Nephron progenitor cell (in vitro differentiated cells): Measurements from ENCODE around the gene AGR2.
A peak's percentile ranks its signal among the peaks of the same experiment; 100 is the strongest.
"Not testable (repeated sequence)": the region's sequence is repeated elsewhere in the genome, so short reads cannot be mapped to it uniquely, and the experiment has no call there.

Experiments
- DNase-seq: peaks from one replicate; pipeline ENCODE4 v3.0.0; 2021
- H3K27ac Mint-ChIP-seq: 2 replicates; pipeline ENCODE4 v1.8.0; 2021; ENCODE audit warnings: mild to moderate bottlenecking, moderate library complexity, mixed read lengths
- H3K27me3 Mint-ChIP-seq: 2 replicates; pipeline ENCODE4 v1.8.0; 2021; ENCODE audit warnings: mild to moderate bottlenecking, low read depth, mixed read lengths; ENCODE audit not compliant: poor library complexity
- H3K36me3 Mint-ChIP-seq: 2 replicates; pipeline ENCODE4 v1.8.0; 2021; ENCODE audit warnings: low read depth, mixed read lengths
- H3K4me1 Mint-ChIP-seq: 2 replicates; pipeline ENCODE4 v1.8.0; 2021; ENCODE audit warnings: mixed read lengths
- H3K4me3 Mint-ChIP-seq: 2 replicates; pipeline ENCODE4 v1.8.0; 2021; ENCODE audit warnings: mild to moderate bottlenecking, moderate library complexity, mixed read lengths
- H3K9me3 Mint-ChIP-seq: 2 replicates; pipeline ENCODE4 v1.8.0; 2021; ENCODE audit warnings: mild to moderate bottlenecking, moderate library complexity, mixed read lengths
- TF ChIP-seq, protein P1 (sequence below): fragments of 200-600 bp; sonication (generic); IDR thresholded peaks from 2 replicates; pipeline ENCODE4 v1.5.0; 2021; ENCODE audit warnings: antibody characterized with exemption

AGR2 gene

DNA sequence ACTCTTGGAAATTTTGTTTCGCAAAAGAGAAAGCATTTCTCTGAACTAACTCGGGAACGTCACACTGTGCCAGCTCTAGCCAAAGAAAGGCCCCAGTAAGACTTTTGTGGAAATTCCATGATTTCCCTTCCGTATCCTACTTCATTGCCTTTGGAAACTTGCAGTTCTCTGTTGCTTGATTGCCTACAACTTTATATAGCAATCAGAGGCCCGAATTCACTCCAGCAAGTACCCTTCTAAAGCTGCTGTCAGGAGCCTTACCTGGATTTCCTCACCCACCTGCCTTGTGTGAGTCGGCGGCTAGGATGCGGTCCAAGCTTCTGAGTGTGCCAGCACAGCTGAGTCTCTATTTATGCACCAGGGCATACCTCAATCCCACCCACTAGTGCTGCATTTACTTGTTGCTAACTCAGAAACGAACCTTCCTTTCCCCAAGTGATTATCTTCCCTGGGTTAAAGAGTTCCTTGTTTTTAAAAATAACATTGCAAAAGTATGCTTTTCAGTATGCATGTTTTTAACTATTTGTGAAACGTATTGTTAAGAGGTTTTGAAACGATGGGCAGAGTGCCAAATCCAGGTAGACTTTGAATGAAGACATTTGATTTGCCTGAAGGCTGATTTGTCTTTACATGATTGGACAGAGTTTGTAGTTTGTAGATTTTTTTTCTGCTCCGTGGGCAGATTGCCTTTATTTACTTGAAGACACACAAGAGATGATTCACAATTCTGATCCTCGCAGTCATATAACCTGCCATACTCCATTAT lies at the start of gene AGR2:
TSS of gene AGR2 (minus strand) at position 326 of the 766 bp plus-strand sequence. CDS start 3,203 bp downstream, outside the sequence.
- H3K27ac Mint-ChIP-seq: peak within 1 kb of the TSS; percentile 86
- DNase-seq: no peak
- H3K36me3 Mint-ChIP-seq: no peaks in the 10 kb centered on the region
- TF ChIP-seq, protein P1, sequence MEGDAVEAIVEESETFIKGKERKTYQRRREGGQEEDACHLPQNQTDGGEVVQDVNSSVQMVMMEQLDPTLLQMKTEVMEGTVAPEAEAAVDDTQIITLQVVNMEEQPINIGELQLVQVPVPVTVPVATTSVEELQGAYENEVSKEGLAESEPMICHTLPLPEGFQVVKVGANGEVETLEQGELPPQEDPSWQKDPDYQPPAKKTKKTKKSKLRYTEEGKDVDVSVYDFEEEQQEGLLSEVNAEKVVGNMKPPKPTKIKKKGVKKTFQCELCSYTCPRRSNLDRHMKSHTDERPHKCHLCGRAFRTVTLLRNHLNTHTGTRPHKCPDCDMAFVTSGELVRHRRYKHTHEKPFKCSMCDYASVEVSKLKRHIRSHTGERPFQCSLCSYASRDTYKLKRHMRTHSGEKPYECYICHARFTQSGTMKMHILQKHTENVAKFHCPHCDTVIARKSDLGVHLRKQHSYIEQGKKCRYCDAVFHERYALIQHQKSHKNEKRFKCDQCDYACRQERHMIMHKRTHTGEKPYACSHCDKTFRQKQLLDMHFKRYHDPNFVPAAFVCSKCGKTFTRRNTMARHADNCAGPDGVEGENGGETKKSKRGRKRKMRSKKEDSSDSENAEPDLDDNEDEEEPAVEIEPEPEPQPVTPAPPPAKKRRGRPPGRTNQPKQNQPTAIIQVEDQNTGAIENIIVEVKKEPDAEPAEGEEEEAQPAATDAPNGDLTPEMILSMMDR: no peak
- H3K27me3 Mint-ChIP-seq: peaks cover 4% of the 10 kb centered on the region
- H3K4me1 Mint-ChIP-seq: peaks cover 35% of the 10 kb centered on the region
- H3K4me3 Mint-ChIP-seq: no peak within 1 kb of the TSS
- H3K9me3 Mint-ChIP-seq: no peaks in the 10 kb centered on the region

DNA sequence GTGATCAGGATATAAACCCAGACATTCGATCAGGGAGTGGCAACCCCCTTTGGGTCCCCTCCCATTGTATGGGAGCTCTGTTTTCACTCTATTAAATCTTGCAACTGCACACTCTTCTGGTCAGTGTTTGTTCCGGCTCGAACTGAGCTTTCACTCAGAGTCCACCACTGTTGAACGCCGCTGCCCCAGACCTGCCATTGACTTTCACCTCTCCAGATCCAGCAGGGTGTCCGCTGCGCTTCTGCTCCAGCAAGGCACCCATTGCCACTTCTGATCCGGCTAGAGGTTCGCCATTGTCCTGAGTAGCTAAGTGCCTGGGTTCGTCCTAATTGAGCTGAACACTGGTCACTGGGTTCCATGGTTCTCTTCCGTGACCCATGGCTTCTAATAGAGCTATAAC lies 48.4 kb upstream of the AGR2 start:
- DNase-seq, H3K36me3 Mint-ChIP-seq, H3K4me1 Mint-ChIP-seq, H3K27ac Mint-ChIP-seq, H3K4me3 Mint-ChIP-seq, H3K9me3 Mint-ChIP-seq, H3K27me3 Mint-ChIP-seq: not testable (repeated sequence)

DNA sequence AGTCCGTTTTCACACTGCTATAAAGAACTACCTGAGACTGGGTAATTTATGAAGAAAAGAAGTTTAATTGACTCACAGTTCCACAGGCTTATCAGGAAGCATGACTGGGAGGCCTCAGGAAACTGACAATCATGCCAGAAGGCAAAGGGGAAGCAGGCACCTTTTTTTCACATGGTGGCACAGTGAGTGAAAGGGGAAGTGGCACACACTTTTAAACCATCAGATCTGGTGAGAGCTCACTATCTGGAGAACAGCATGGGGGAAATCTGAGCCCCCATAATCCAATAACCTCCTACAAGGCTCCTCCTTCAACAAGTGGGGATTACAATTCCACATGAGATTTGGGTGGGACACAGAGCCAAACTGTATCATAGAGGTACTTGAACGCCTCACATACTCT lies 47.0 kb upstream of the AGR2 start:
- Mint-ChIP-seq H3K27me3 (peaks cover 3% of the 10 kb centered on the region), H3K4me3 (no peak overlapping the region), H3K4me1 (peaks cover 12% of the 10 kb centered on the region), H3K36me3 (no peaks in the 10 kb centered on the region), H3K27ac (no peak overlapping the region), H3K9me3 (no peaks in the 10 kb centered on the region)
- TF ChIP-seq, protein P1: no peak
- no peak for DNase-seq

DNA sequence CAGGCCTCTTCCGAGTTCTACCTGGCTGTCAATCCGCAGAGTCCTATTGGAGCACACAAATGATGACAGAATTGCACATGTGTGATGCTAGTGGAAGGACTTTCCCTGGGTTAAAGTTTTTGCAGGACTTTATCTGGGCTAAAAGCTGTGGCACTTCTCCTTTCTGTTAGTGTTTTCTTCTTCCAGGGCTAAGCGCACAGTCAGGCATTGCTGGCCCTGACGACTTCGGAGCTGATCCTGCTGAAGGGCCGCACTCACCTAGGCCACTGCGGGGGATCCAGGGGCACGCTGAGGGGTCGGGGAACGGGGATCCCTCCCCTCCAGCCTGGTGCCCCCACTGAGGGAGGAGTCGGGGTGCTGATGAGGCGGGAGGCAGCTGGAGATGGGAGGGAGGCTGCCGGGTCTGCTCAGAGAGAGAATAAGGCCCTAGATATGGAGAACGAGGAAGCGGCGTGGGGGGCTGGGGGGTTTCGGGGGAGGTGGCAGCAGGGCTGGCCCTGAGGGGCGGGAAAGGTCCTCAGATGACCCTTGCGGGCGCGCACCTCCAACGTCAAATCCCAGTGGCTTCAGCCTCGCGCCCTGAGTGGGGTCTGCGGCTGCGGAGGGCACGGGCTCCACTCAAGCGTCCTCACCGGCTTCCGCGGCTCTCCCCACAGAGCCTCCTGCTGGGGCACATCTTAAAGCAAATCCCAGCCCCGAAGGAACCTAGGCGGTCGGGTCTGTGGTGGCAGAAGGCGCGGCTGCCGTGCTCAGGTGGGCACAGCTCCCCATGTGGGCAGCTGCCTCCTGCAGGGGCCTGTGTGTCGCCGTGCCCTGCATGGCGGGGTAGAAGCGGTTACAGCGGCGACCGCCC lies 46.0 kb upstream of the AGR2 start:
- Mint-ChIP-seq H3K36me3 (no peaks in the 10 kb centered on the region), H3K4me3 (no peak overlapping the region), H3K4me1 (peaks cover 20% of the 10 kb centered on the region), H3K27ac (no peak overlapping the region), H3K27me3 (peaks cover 3% of the 10 kb centered on the region), H3K9me3 (no peaks in the 10 kb centered on the region)
- DNase-seq: no peak
- TF ChIP-seq, protein P1: no peak

DNA sequence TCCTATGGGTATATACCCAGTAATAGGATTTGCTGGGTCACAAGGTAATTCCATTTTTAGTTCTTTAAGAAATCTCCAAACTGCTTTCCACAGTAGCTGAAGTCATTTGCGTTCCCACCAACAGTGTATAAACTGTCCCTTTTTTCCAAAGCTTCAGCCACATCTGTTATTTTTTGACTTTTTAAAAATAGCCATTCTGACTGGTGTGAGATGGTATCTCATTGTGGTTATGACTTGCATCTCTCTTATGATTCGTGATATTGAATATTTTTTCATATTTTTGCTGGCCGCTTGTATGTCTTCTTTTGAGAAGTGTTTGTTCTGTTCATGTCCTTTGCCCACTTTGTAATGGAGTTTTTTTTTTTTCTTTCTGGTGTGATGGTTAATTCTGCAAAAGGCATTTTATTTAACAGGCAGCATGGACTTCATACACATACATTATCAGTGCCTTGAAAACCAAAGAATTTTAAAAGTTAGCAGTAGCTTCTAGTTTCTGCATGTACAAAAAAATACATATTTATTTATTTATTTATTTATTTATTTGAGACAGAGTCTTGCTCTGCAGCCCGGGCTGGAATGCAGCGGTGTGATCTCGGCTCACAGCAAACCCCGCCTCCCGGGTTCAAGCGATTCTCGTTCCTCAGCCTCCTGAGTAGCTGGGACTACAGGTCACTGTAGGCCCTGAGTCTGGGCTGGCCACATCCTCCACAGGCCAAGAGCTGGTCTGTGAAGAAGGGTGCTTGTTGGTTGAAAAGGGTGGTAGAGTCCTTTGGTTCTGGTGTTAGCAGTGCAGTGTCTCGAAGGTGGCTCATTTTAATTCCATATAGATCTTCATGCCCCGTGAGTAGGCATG lies 44.7 kb upstream of the AGR2 start:
- peaks cover 3% of the 10 kb centered on the region for H3K27me3 Mint-ChIP-seq
- TF ChIP-seq, protein P1: no peak
- H3K27ac Mint-ChIP-seq: no peak overlapping the region
- DNase-seq: no peak
- H3K4me3 Mint-ChIP-seq: no peak overlapping the region
- H3K36me3 Mint-ChIP-seq: no peaks in the 10 kb centered on the region
- no peaks in the 10 kb centered on the region for H3K9me3 Mint-ChIP-seq
- H3K4me1 Mint-ChIP-seq: peaks cover 20% of the 10 kb centered on the region

DNA sequence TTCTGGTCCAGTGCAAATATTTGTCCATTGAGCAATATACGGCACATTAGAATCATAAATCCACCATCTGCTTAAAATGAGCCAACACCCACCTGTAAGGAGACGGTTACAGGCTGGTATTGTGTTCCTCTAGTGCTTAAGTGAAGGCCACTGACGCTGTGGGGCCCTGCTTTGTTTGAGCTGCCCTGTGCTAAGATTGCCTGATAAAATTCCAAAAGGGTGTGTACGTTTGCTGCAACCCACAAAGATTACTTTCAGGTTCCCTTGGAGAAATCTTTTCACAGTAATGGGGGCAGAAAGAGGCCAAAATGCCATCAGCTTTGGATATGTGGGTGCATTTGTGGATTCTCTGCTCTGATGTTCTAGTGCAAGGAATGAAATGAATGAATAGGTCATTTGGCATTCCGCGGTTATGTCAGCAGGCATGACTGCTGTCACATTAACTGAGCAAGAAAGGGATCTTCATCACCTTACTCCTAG lies 42.6 kb upstream of the AGR2 start:
- no peak overlapping the region for H3K4me3 Mint-ChIP-seq

More for the DNA sequence above, 42.6 kb upstream of the AGR2 start:
- H3K9me3 Mint-ChIP-seq: no peaks in the 10 kb centered on the region
- H3K4me1 Mint-ChIP-seq: peaks cover 20% of the 10 kb centered on the region
- DNase-seq: no peak
- H3K36me3 Mint-ChIP-seq: no peaks in the 10 kb centered on the region
- TF ChIP-seq, protein P1: no peak
- no peak overlapping the region for H3K27ac Mint-ChIP-seq
- peaks cover 2% of the 10 kb centered on the region for H3K27me3 Mint-ChIP-seq
